ENCODE results near the gene TUBB6. TPM values are rescaled to one million over a fixed set of nuclear protein-coding genes. Genes with fewer than 3 reads are reported as not detected.

TUBB6 gene
- 1,000 to 10,000 TPM in 2 of 4 donors, 100 to 1,000 TPM in 2; 599 to 1,574 (median 1,002) TPM for total RNA-seq

DNA sequence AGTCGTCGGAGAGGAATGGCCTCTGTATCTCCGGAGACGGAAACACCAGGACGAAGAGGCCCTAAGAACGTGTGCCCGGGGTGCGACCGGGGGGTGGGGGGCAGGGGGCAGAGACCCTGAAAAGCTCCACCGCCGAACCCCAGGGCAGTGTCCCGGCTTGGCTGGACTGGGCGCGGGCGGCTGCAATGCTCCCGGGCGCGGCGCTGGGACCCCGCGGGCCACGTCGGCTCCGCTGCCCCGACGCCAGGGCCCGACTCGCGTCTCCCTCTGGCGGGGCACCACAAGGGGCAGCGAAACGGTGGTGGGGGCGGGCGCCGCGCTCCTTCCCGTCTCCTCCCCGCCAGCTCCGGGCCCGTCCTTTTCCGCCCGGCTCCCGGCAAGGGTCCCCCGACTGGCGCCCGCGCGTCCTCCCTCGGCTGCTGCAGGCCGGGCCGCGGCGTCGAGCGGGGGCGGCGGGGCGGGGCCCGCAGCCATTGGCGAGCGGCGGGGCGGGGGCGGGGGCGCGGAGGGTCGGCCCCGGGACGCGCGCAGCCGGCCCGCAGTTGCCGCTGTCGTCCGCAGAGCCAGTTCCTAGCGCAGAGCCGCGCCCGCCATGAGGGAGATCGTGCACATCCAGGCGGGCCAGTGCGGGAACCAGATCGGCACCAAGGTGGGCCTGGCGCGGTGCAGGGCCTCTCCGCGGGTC lies at the start of gene TUBB6:
Gene TUBB6 (plus strand): TSS at position 541 of the 685 bp plus-strand sequence. CDS start 52 bp downstream, at position 593.
- intact Hi-C loops (cut with DNase I), result loop anchor here (1.0 to 10.0 kb wide), 2 partner anchors 34 to 637 kb away; partner anchors contain the start of gene SEH1L
- Histone ChIP-seq H3K27ac (replicated peaks in 1 of 4) (peak within 1 kb of the TSS; percentile 98 to 100 (median 100)), H3K9me3 (peaks cover 0 to 7% (median 4%) of the 10 kb centered on the region in 4 donors), H3K36me3 (peaks cover 15 to 25% (median 20%) of the 10 kb centered on the region in 4 donors), H3K27me3 (no peaks in the 10 kb centered on the region), H3K4me1 (peaks cover 19 to 61% (median 56%) of the 10 kb centered on the region in 4 donors), H3K4me3 (peak within 1 kb of the TSS; percentile 78 to 99 (median 86))
- no peak for DNase-seq (ENCODE audit: extremely low spot score)
- TF ChIP-seq POLR2AphosphoS5 (IDR thresholded peaks at IDR 0.05), result peak; percentile 61 to 83
- TF ChIP-seq POLR2A (IDR thresholded peaks at IDR 0.05; ENCODE audit: low read depth), result peak; percentile 33
- TF ChIP-seq EP300 (IDR thresholded peaks at IDR 0.05), result no peak
- TF ChIP-seq CTCF (IDR thresholded peaks at IDR 0.05), result peak in 1 of 3 experiments; percentile 10
- WGBS, result 0% methylated on average over 1 of the region's 88 CpGs

DNA sequence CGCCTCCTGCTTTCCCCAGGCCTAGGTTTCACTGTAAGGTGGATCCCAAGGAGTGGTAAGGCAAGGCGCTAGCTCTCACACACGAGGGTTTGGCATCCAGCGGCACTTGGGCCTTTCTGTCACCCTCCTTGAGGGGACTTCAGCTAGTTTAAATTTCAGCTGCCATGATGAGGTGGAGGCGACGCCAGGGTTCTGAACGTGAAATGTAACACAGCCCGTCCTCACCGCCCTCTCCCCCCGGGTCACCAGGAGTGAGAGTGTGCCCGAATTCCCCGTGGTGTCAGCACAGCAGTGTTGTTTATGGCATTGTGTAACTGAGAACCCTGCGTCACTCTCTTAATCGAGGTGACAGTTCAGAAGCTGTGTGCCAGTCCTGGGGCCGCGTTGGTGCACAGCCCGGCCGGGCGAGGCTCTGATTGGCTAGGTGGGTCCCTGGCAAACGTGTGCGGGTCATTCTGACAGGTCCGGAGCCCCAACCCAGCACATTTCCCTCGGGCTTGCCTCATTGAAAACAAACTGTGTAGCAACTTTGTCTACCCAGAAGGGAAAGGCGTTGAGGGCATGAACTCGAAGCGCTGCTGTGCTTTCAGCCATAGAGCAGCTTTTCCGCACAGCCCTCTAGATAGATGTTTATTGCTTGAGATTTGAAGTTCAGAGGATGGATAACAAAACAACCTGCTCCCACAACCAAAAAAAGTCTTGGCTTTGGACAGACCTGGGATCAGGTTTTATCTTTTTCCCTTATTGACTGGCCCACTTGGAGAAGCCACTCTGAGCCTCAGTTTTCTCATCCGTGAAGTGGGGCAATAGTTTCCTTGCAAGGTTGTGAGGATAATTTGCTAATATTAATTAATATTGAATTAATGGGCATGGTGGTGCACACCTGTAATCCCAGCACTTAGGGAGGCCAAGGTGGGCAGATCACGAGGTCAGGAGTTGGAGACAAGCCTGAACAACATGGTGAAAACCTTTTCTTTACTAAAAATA lies 49.0 kb upstream of the TUBB6 start:
- H3K27ac ChIP-seq (replicated peaks in 1 of 4), result no peak overlapping the region
- H3K4me1 ChIP-seq, result peaks cover 6 to 11% (median 9%) of the 10 kb centered on the region in 4 donors
- H3K36me3 ChIP-seq, result no peaks in the 10 kb centered on the region
- H3K9me3 ChIP-seq, result no peaks in the 10 kb centered on the region
- WGBS, result 95% methylated on average over 22 of the region's 29 CpGs
- H3K27me3 ChIP-seq, result peaks cover 0 to 22% (median 13%) of the 10 kb centered on the region in 4 donors
- DNase-seq (ENCODE audit: extremely low spot score), result no peak
- TF ChIP-seq EP300 (IDR thresholded peaks at IDR 0.05) (no peak), POLR2AphosphoS5 (IDR thresholded peaks at IDR 0.05) (no peak), POLR2A (IDR thresholded peaks at IDR 0.05; ENCODE audit: low read depth) (no peak), CTCF (IDR thresholded peaks at IDR 0.05) (no peak)
- H3K4me3 ChIP-seq, result no peak overlapping the region
- intact Hi-C loops (cut with DNase I), result no loop called here

DNA sequence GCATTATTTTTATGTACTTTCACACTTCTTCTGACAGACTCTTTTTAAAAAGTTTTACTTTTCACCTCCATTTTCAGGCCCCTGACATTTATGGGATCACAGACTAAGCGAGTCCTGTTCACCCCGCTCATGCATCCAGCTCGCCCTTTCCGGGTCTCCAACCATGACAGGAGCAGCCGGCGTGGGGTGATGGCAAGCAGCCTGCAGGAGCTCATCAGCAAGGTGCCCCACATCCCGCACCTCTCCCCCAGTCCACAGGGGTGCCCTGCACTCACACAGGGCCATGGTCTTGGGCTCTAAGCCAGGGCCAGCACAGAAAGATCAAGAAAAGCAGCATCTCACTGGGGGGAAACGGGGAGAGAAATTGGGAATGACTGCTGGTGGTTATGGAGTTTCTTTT lies 45.3 kb upstream of the TUBB6 start:
- Histone ChIP-seq H3K4me1 (no peaks in the 10 kb centered on the region), H3K27me3 (peaks cover 0 to 5% (median 0%) of the 10 kb centered on the region in 4 donors), H3K4me3 (no peak overlapping the region), H3K9me3 (no peaks in the 10 kb centered on the region), H3K27ac (replicated peaks in 1 of 4) (no peak overlapping the region), H3K36me3 (no peaks in the 10 kb centered on the region)
- TF ChIP-seq POLR2AphosphoS5 (IDR thresholded peaks at IDR 0.05), result no peak
- no peak for TF ChIP-seq POLR2A (IDR thresholded peaks at IDR 0.05; ENCODE audit: low read depth)
- TF ChIP-seq EP300 (IDR thresholded peaks at IDR 0.05), result no peak
- TF ChIP-seq CTCF (IDR thresholded peaks at IDR 0.05), result no peak
- intact Hi-C loops (cut with DNase I), result no loop called here
- no peak for DNase-seq (ENCODE audit: extremely low spot score)
- 86% methylated on average over 8 of the region's 8 CpGs for WGBS

GRCh38 chr18:12264864-12265263 lies 43.2 kb upstream of the TUBB6 start:
- WGBS, result 60% methylated on average over 2 of the region's 2 CpGs
- H3K36me3 ChIP-seq, result no peaks in the 10 kb centered on the region
- TF ChIP-seq POLR2A (IDR thresholded peaks at IDR 0.05; ENCODE audit: low read depth) (no peak), POLR2AphosphoS5 (IDR thresholded peaks at IDR 0.05) (no peak), EP300 (IDR thresholded peaks at IDR 0.05) (no peak), CTCF (IDR thresholded peaks at IDR 0.05) (no peak)
- no peak overlapping the region for H3K27ac ChIP-seq (replicated peaks in 1 of 4)
- intact Hi-C loops (cut with DNase I), result no loop called here
- no peak overlapping the region for H3K4me3 ChIP-seq
- H3K9me3 ChIP-seq, result no peaks in the 10 kb centered on the region
- no peak for DNase-seq (ENCODE audit: extremely low spot score)
- peaks cover 0 to 5% (median 0%) of the 10 kb centered on the region in 4 donors for H3K27me3 ChIP-seq
- no peaks in the 10 kb centered on the region for H3K4me1 ChIP-seq

All from esophagus muscularis mucosa (tissue), 4 donors.